BLaER1 treated with 17β-estradiol and CSF1 and Interleukin-3, amounts not matched to agents 10 nM and 100 nM (cell line): ENCODE data around the gene PRR19.
A peak's percentile ranks its signal among the peaks of the same experiment; 100 is the strongest.

ENCODE experiments used
- H3K27ac ChIP-seq, 11 experiments: shearing (Covaris generic); formaldehyde crosslinking; 2 replicates each; pipeline ENCODE4 v1.8.1; 2022
- H3K27me3 ChIP-seq, 11 experiments: shearing (Covaris generic); formaldehyde crosslinking; 2 replicates each; pipeline ENCODE4 v1.8.1; 2022
- H3K36me3 ChIP-seq, 11 experiments: shearing (Covaris generic); formaldehyde crosslinking; 2 replicates each; pipeline ENCODE4 v1.8.1; 2022
- H3K4me1 ChIP-seq, 10 experiments: shearing (Covaris generic); formaldehyde crosslinking; 2 replicates each; pipeline ENCODE4 v1.8.1; 2022
- H3K4me2 ChIP-seq, 11 experiments: shearing (Covaris generic); formaldehyde crosslinking; 2 replicates each; pipeline ENCODE4 v1.8.1; 2022
- H3K4me3 ChIP-seq, 10 experiments: shearing (Covaris generic); formaldehyde crosslinking; 2 replicates each; pipeline ENCODE4 v1.8.1; 2022
- H3K9ac ChIP-seq, 11 experiments: shearing (Covaris generic); formaldehyde crosslinking; 2 replicates each; pipeline ENCODE4 v1.8.1; 2022
- H3K9me3 ChIP-seq, 11 experiments: shearing (Covaris generic); formaldehyde crosslinking; replicated peaks in 1 of 11; 2 replicates each; pipeline ENCODE4 v1.8.1; 2022
- H4K20me1 ChIP-seq, 11 experiments: shearing (Covaris generic); formaldehyde crosslinking; 2 replicates each; pipeline ENCODE4 v1.8.1; 2022
- Cebpa-rat ChIP-seq, 11 experiments: shearing (Covaris generic); IDR thresholded peaks; 2 replicates each; pipeline ENCODE4 v1.8.1; 2022

PRR19 gene

GRCh38 chr19:42269478-42270345, 32.2 kb upstream of the PRR19 start:
- Histone ChIP-seq H3K36me3 (peaks cover 30 to 35% (median 32%) of the 10 kb centered on the region in 11 experiments), H3K4me2 (peak overlapping the region; percentile 92 to 100 (median 99)), H4K20me1 (peaks cover 0 to 37% (median 9%) of the 10 kb centered on the region in 11 experiments; a peak in 10 of 22 replicates), H3K4me1 (peaks cover 32 to 53% (median 40%) of the 10 kb centered on the region in 10 experiments), H3K27ac (peak overlapping the region; percentile 76 to 99 (median 91)), H3K27me3 (no peaks in the 10 kb centered on the region), H3K4me3 (peak overlapping the region; percentile 61 to 86 (median 72)), H3K9me3 (no peaks in the 10 kb centered on the region), H3K9ac (peak overlapping the region; percentile 82 to 97 (median 90))
- TF ChIP-seq Cebpa-rat (IDR thresholded peaks at IDR 0.05): no peak

GRCh38 chr19:42270346-42271044, 31.4 kb upstream of the PRR19 start:
- H3K9ac ChIP-seq: peak overlapping the region; percentile 82 to 97 (median 90)
- H3K27ac ChIP-seq: peak overlapping the region; percentile 76 to 99 (median 91)
- TF ChIP-seq Cebpa-rat (IDR thresholded peaks at IDR 0.05): no peak

DNA sequence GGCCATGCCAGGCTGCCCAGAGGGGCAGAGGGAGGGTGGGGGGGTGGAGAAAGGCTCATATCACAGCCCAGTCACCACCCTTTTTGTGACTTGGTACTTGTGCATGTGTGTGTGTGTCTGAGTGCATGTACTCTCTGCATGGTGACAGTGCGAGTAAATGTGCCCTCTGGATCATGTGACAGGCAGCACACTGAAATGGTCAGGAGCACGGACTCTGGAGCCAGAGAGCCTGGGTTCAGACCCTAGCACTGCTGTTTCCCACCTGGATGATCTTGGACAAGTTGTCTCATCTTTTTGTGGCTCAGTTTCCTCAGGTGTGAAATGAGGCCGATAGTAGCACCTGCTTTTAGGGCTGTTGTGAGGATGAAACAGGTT, 30.9 kb upstream of the PRR19 start:
- peak overlapping the region; percentile 92 to 100 (median 99) for H3K4me2 ChIP-seq
- peak overlapping the region in 10 of 11 experiments; percentile 76 to 99 (median 92); a peak in 21 of 22 replicates for H3K27ac ChIP-seq
- H3K36me3 ChIP-seq: peaks cover 33 to 48% (median 44%) of the 10 kb centered on the region in 11 experiments
- peak overlapping the region; percentile 82 to 97 (median 90); a peak in 20 of 22 replicates for H3K9ac ChIP-seq
- H3K9me3 ChIP-seq: no peaks in the 10 kb centered on the region
- TF ChIP-seq Cebpa-rat (IDR thresholded peaks at IDR 0.05): no peak
- H3K27me3 ChIP-seq: no peaks in the 10 kb centered on the region
- H3K4me3 ChIP-seq: peak overlapping the region in 9 of 10 experiments; percentile 61 to 86 (median 74); a peak in 17 of 20 replicates
- H3K4me1 ChIP-seq: peaks cover 35 to 67% (median 50%) of the 10 kb centered on the region in 10 experiments
- peaks cover 0 to 50% (median 13%) of the 10 kb centered on the region in 11 experiments; a peak in 14 of 22 replicates for H4K20me1 ChIP-seq

More at GRCh38 chr19:42270346-42271044, 31.4 kb upstream of the PRR19 start:
- Histone ChIP-seq H3K36me3 (peaks cover 33 to 43% (median 39%) of the 10 kb centered on the region in 11 experiments), H4K20me1 (peaks cover 0 to 44% (median 10%) of the 10 kb centered on the region in 11 experiments; a peak in 13 of 22 replicates), H3K4me3 (peak overlapping the region; percentile 61 to 86 (median 72)), H3K4me1 (peaks cover 34 to 61% (median 46%) of the 10 kb centered on the region in 10 experiments), H3K9me3 (no peaks in the 10 kb centered on the region), H3K4me2 (peak overlapping the region; percentile 92 to 100 (median 99)), H3K27me3 (no peaks in the 10 kb centered on the region)

GRCh38 chr19:42271861-42272534, 29.9 kb upstream of the PRR19 start:
- Histone ChIP-seq H3K27ac (peak overlapping the region in 9 of 11 experiments; percentile 45 to 99 (median 93); a peak in 13 of 22 replicates), H3K9ac (peak overlapping the region in 9 of 11 experiments; percentile 39 to 97 (median 89); a peak in 10 of 22 replicates), H4K20me1 (peaks cover 0 to 59% (median 23%) of the 10 kb centered on the region in 11 experiments; a peak in 14 of 22 replicates), H3K4me3 (no peak overlapping the region), H3K27me3 (no peaks in the 10 kb centered on the region), H3K4me1 (peaks cover 43 to 73% (median 58%) of the 10 kb centered on the region in 10 experiments), H3K4me2 (peak overlapping the region in 9 of 11 experiments; percentile 94 to 100 (median 99); a peak in 17 of 22 replicates), H3K36me3 (peaks cover 38 to 58% (median 44%) of the 10 kb centered on the region in 11 experiments), H3K9me3 (no peaks in the 10 kb centered on the region)
- no peak for TF ChIP-seq Cebpa-rat (IDR thresholded peaks at IDR 0.05)

DNA sequence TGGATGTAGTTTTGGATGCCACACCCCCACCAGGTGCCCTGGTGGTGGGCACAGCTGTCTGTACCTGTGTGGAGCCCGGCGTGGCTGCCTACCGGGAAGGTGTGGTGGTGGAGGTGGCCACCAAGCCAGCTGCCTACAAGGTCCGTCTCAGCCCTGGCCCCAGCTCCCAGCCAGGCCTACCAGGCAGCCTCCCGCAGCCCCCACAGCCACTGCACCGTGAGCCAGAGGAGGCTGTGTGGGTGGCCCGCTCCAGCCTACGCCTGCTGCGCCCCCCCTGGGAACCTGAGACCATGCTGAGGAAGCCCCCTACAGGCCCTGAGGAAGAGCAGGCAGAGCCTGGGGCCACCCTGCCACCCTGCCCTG, 29.4 kb upstream of the PRR19 start:
- no peaks in the 10 kb centered on the region for H3K27me3 ChIP-seq
- H3K4me3 ChIP-seq: no peak overlapping the region
- no peaks in the 10 kb centered on the region for H3K9me3 ChIP-seq
- peak overlapping the region in 7 of 11 experiments; percentile 9 to 97 (median 82); a peak in 11 of 22 replicates for H3K9ac ChIP-seq
- peaks cover 38 to 63% (median 45%) of the 10 kb centered on the region in 11 experiments for H3K36me3 ChIP-seq
- H3K4me2 ChIP-seq: no peak overlapping the region
- H3K4me1 ChIP-seq: peaks cover 43 to 73% (median 58%) of the 10 kb centered on the region in 10 experiments
- peaks cover under 1 to 65% (median 26%) of the 10 kb centered on the region in 11 experiments; a peak in 16 of 22 replicates for H4K20me1 ChIP-seq
- peak overlapping the region in 6 of 11 experiments; percentile 45 to 99 (median 96); a peak in 10 of 22 replicates for H3K27ac ChIP-seq
- TF ChIP-seq Cebpa-rat (IDR thresholded peaks at IDR 0.05): no peak

DNA sequence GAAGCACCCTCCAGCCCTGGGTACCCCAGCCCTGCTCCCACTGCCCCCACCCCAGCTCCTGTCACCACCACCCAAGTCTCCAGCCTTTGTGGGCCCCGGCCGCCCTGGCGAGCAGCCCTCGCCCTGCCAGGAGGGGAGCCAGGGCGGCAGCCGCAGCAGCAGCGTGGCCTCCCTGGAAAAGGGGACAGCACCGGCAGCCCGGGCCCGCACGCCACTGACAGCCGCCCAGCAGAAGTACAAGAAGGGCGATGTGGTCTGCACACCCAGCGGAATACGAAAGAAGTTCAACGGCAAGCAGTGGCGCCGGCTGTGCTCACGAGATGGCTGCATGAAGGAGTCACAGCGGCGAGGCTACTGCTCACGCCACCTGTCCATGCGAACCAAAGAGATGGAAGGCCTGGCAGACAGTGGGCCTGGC, 28.9 kb upstream of the PRR19 start:
- Histone ChIP-seq H3K4me1 (peaks cover 43 to 73% (median 59%) of the 10 kb centered on the region in 10 experiments), H3K4me3 (no peak overlapping the region), H4K20me1 (peaks cover 5 to 69% (median 31%) of the 10 kb centered on the region in 11 experiments; a peak in 16 of 22 replicates), H3K36me3 (peaks cover 38 to 68% (median 45%) of the 10 kb centered on the region in 11 experiments), H3K9ac (peak overlapping the region in 6 of 11 experiments; percentile 9 to 97 (median 38); a peak in 6 of 22 replicates), H3K27ac (peak overlapping the region in 2 of 11 experiments; percentile 97 to 99; a peak in 2 of 22 replicates), H3K4me2 (no peak overlapping the region), H3K27me3 (no peaks in the 10 kb centered on the region), H3K9me3 (no peaks in the 10 kb centered on the region)
- no peak for TF ChIP-seq Cebpa-rat (IDR thresholded peaks at IDR 0.05)

GRCh38 chr19:42273407-42274064, 28.4 kb upstream of the PRR19 start:
- Histone ChIP-seq H3K4me3 (no peak overlapping the region), H3K27me3 (no peaks in the 10 kb centered on the region), H3K36me3 (peaks cover 38 to 69% (median 45%) of the 10 kb centered on the region in 11 experiments), H4K20me1 (peaks cover 7 to 75% (median 37%) of the 10 kb centered on the region in 11 experiments; a peak in 17 of 22 replicates), H3K4me2 (peak overlapping the region in 2 of 11 experiments; percentile 93 to 100; a peak in 2 of 22 replicates), H3K9ac (peak overlapping the region in 8 of 11 experiments; percentile 9 to 97 (median 60); a peak in 7 of 22 replicates), H3K9me3 (no peaks in the 10 kb centered on the region), H3K27ac (no peak overlapping the region; a peak in 1 of 22 replicates), H3K4me1 (peaks cover 49 to 79% (median 65%) of the 10 kb centered on the region in 10 experiments)
- TF ChIP-seq Cebpa-rat (IDR thresholded peaks at IDR 0.05): no peak
